ENCODE results near the gene LDLRAD4. TPM values are rescaled to one million over a fixed set of nuclear protein-coding genes. Genes with fewer than 3 reads are reported as not detected.

The LDLRAD4 gene
- total RNA-seq, 2 experiments from 2014 or later = 28.4 to 30.1 TPM

GRCh38 chr18:13539843-13540476 is 321.4 kb downstream of the LDLRAD4 start:
- H3K27me3 Mint-ChIP-seq = no peaks in the 10 kb centered on the region
- peaks cover 44% of the 10 kb centered on the region for H3K4me1 Mint-ChIP-seq (ENCODE audit: low read depth)
- H3K36me3 Mint-ChIP-seq = peaks cover 2% of the 10 kb centered on the region
- CTCF ChIA-PET = interaction anchor here (1.7 kb wide), 1 partner anchor 324 kb away, joined by 6 read pairs; no protein-coding TSS in a partner anchor
- H3K4me3 Mint-ChIP-seq = no peak overlapping the region
- intact Hi-C loops (cut with micrococcal nuclease) = no loop called here
- H3K27ac Mint-ChIP-seq = no peak overlapping the region
- H3K9me3 Mint-ChIP-seq = no peaks in the 10 kb centered on the region
- POLR2A ChIA-PET = no interaction called here
- DNase-seq = no peak

GRCh38 chr18:13540477-13541182 is 322.1 kb downstream of the LDLRAD4 start:
- intact Hi-C loops (cut with micrococcal nuclease) = no loop called here
- CTCF ChIA-PET = no interaction called here
- Mint-ChIP-seq H3K27me3 (no peaks in the 10 kb centered on the region), H3K4me1 (ENCODE audit: low read depth) (peaks cover 43% of the 10 kb centered on the region), H3K36me3 (peaks cover 2% of the 10 kb centered on the region), H3K9me3 (no peaks in the 10 kb centered on the region), H3K4me3 (no peak overlapping the region), H3K27ac (no peak overlapping the region)
- DNase-seq = peak; percentile 37
- POLR2A ChIA-PET = no interaction called here

- H3K27ac Mint-ChIP-seq = no peak overlapping the region
Observed at GRCh38 chr18:13541621-13542519, 323.3 kb downstream of the LDLRAD4 start.

GRCh38 chr18:13542520-13542847 is 323.9 kb downstream of the LDLRAD4 start:
- Mint-ChIP-seq H3K9me3 (no peaks in the 10 kb centered on the region), H3K27ac (no peak overlapping the region)
- CTCF ChIA-PET = interaction anchor here (1.6 kb wide), 1 partner anchor 70 kb away, joined by 3 read pairs; no protein-coding TSS in a partner anchor

More at GRCh38 chr18:13541621-13542519, 323.3 kb downstream of the LDLRAD4 start:
- ChIA-PET CTCF (interaction anchor here (1.6 kb wide), 1 partner anchor 70 kb away, joined by 3 read pairs; no protein-coding TSS in a partner anchor), POLR2A (no interaction called here)
- Mint-ChIP-seq H3K4me1 (ENCODE audit: low read depth) (peaks cover 40% of the 10 kb centered on the region), H3K27me3 (no peaks in the 10 kb centered on the region), H3K9me3 (no peaks in the 10 kb centered on the region), H3K36me3 (peaks cover 2% of the 10 kb centered on the region), H3K4me3 (no peak overlapping the region)
- DNase-seq = no peak
- intact Hi-C loops (cut with micrococcal nuclease) = no loop called here

GRCh38 chr18:13543144-13543543 is 324.6 kb downstream of the LDLRAD4 start:
- H3K9me3 Mint-ChIP-seq = no peaks in the 10 kb centered on the region
- H3K27ac Mint-ChIP-seq = no peak overlapping the region
- peaks cover 7% of the 10 kb centered on the region for H3K36me3 Mint-ChIP-seq
- no peaks in the 10 kb centered on the region for H3K27me3 Mint-ChIP-seq
- POLR2A ChIA-PET = no interaction called here
- no peak for DNase-seq
- peaks cover 29% of the 10 kb centered on the region for H3K4me1 Mint-ChIP-seq (ENCODE audit: low read depth)
- intact Hi-C loops (cut with micrococcal nuclease) = no loop called here
- H3K4me3 Mint-ChIP-seq = no peak overlapping the region
- CTCF ChIA-PET = interaction anchor here (1.6 kb wide), 1 partner anchor 69 kb away, joined by 3 read pairs; no protein-coding TSS in a partner anchor

More at GRCh38 chr18:13542520-13542847, 323.9 kb downstream of the LDLRAD4 start:
- Mint-ChIP-seq H3K27me3 (no peaks in the 10 kb centered on the region), H3K4me1 (ENCODE audit: low read depth) (peaks cover 34% of the 10 kb centered on the region), H3K4me3 (no peak overlapping the region), H3K36me3 (peaks cover 3% of the 10 kb centered on the region)
- intact Hi-C loops (cut with micrococcal nuclease) = no loop called here
- DNase-seq = no peak
- POLR2A ChIA-PET = no interaction called here

- POLR2A ChIA-PET = interaction anchor here (0.6 kb wide), 1 partner anchor 405 kb away, joined by 3 read pairs; no protein-coding TSS in a partner anchor
- Mint-ChIP-seq H3K36me3 (peaks cover 7% of the 10 kb centered on the region), H3K4me3 (no peak overlapping the region), H3K27me3 (no peaks in the 10 kb centered on the region), H3K27ac (no peak overlapping the region), H3K4me1 (ENCODE audit: low read depth) (peaks cover 23% of the 10 kb centered on the region), H3K9me3 (no peaks in the 10 kb centered on the region)
- intact Hi-C loops (cut with micrococcal nuclease) = no loop called here
- CTCF ChIA-PET = interaction anchor here (1.6 to 2.5 kb wide), 2 partner anchors 14 to 68 kb away, joined by 3 to 8 read pairs; no protein-coding TSS in a partner anchor
- no peak for DNase-seq
Observed at GRCh38 chr18:13543811-13544732, 325.5 kb downstream of the LDLRAD4 start.

- H3K27ac Mint-ChIP-seq = no peak overlapping the region
- peaks cover 14% of the 10 kb centered on the region for H3K4me1 Mint-ChIP-seq (ENCODE audit: low read depth)
- no peaks in the 10 kb centered on the region for H3K27me3 Mint-ChIP-seq
- no peak overlapping the region for H3K4me3 Mint-ChIP-seq
- intact Hi-C loops (cut with micrococcal nuclease) = no loop called here
- H3K36me3 Mint-ChIP-seq = peaks cover 9% of the 10 kb centered on the region
- ChIA-PET POLR2A (interaction anchor here (0.6 kb wide), 1 partner anchor 406 kb away, joined by 3 read pairs; no protein-coding TSS in a partner anchor), CTCF (interaction anchor here (2.5 kb wide), 1 partner anchor 13 kb away, joined by 8 read pairs; no protein-coding TSS in a partner anchor)
- H3K9me3 Mint-ChIP-seq = no peaks in the 10 kb centered on the region
- no peak for DNase-seq
Observed at GRCh38 chr18:13544953-13545352, 326.4 kb downstream of the LDLRAD4 start.

GRCh38 chr18:13545514-13545913 is 327.0 kb downstream of the LDLRAD4 start:
- H3K36me3 Mint-ChIP-seq = peaks cover 12% of the 10 kb centered on the region
- no peaks in the 10 kb centered on the region for H3K27me3 Mint-ChIP-seq
- ChIA-PET POLR2A (no interaction called here), CTCF (interaction anchor here (0.9 to 2.5 kb wide), 2 partner anchors 11 to 12 kb away, joined by 3 to 8 read pairs; no protein-coding TSS in a partner anchor)
- no peak for DNase-seq
- no peak overlapping the region for H3K27ac Mint-ChIP-seq
- intact Hi-C loops (cut with micrococcal nuclease) = no loop called here
- no peaks in the 10 kb centered on the region for H3K9me3 Mint-ChIP-seq
- peaks cover 8% of the 10 kb centered on the region for H3K4me1 Mint-ChIP-seq (ENCODE audit: low read depth)
- H3K4me3 Mint-ChIP-seq = no peak overlapping the region

- H3K36me3 Mint-ChIP-seq = peaks cover 12% of the 10 kb centered on the region
- H3K4me1 Mint-ChIP-seq (ENCODE audit: low read depth) = peaks cover 4% of the 10 kb centered on the region
- CTCF ChIA-PET = interaction anchor here (0.9 to 2.5 kb wide), 2 partner anchors 10 to 12 kb away, joined by 3 to 8 read pairs; no protein-coding TSS in a partner anchor
- H3K27me3 Mint-ChIP-seq = no peaks in the 10 kb centered on the region
- intact Hi-C loops (cut with micrococcal nuclease) = no loop called here
- no peak overlapping the region for H3K27ac Mint-ChIP-seq
- no peaks in the 10 kb centered on the region for H3K9me3 Mint-ChIP-seq
- no peak overlapping the region for H3K4me3 Mint-ChIP-seq
- no peak for DNase-seq
- POLR2A ChIA-PET = no interaction called here
Observed at GRCh38 chr18:13545955-13546354, 327.4 kb downstream of the LDLRAD4 start.

GRCh38 chr18:13546638-13547037 is 328.1 kb downstream of the LDLRAD4 start:
- peaks cover under 1% of the 10 kb centered on the region for H3K4me1 Mint-ChIP-seq (ENCODE audit: low read depth)
- CTCF ChIA-PET = interaction anchor here (0.8 to 1.0 kb wide), 2 partner anchors 12 to 330 kb away, joined by 3 read pairs; no protein-coding TSS in a partner anchor

GRCh38 chr18:13547347-13547746 is 328.8 kb downstream of the LDLRAD4 start:
- H3K27ac Mint-ChIP-seq = no peak overlapping the region
- ChIA-PET POLR2A (no interaction called here), CTCF (interaction anchor here (0.8 to 1.0 kb wide), 2 partner anchors 11 to 331 kb away, joined by 3 read pairs; no protein-coding TSS in a partner anchor)
- no peak overlapping the region for H3K4me3 Mint-ChIP-seq
- H3K27me3 Mint-ChIP-seq = no peaks in the 10 kb centered on the region
- H3K36me3 Mint-ChIP-seq = peaks cover 12% of the 10 kb centered on the region
- intact Hi-C loops (cut with micrococcal nuclease) = no loop called here
- H3K4me1 Mint-ChIP-seq (ENCODE audit: low read depth) = no peaks in the 10 kb centered on the region
- H3K9me3 Mint-ChIP-seq = no peaks in the 10 kb centered on the region
- no peak for DNase-seq

More at GRCh38 chr18:13546638-13547037, 328.1 kb downstream of the LDLRAD4 start:
- no peaks in the 10 kb centered on the region for H3K9me3 Mint-ChIP-seq
- no peak overlapping the region for H3K27ac Mint-ChIP-seq
- H3K36me3 Mint-ChIP-seq = peaks cover 12% of the 10 kb centered on the region
- POLR2A ChIA-PET = no interaction called here
- no peak for DNase-seq
- no peak overlapping the region for H3K4me3 Mint-ChIP-seq
- intact Hi-C loops (cut with micrococcal nuclease) = no loop called here
- H3K27me3 Mint-ChIP-seq = no peaks in the 10 kb centered on the region
